Astrocyte (in vitro differentiated cells and primary cell): ENCODE data around the gene ARHGAP26. TPM values are rescaled to one million over a fixed set of nuclear protein-coding genes. Genes with fewer than 3 reads are reported as not detected.

Experiments used
- DNase-seq: peaks from one replicate; pipeline ENCODE4 v3.0.0-alpha.2; 2010; ENCODE audit warnings: low read depth
- FAIRE-seq: peaks from 2 replicates; lab custom pipeline; 2011; peaks lifted over from hg19 to GRCh38; lab: Jason Lieb, UNC
- H2AFZ ChIP-seq: 2 replicates; pipeline ENCODE4 v1.6.0; 2012; ENCODE audit warnings: low read depth, low read length, inconsistent platforms
- H3K27ac ChIP-seq: 2 replicates; pipeline ENCODE4 v1.5.1; 2011; ENCODE audit warnings: low read depth, low read length, inconsistent platforms
- H3K27me3 ChIP-seq: 2 replicates; pipeline ENCODE4 v1.6.0; 2011; ENCODE audit warnings: low read length, inconsistent platforms; ENCODE audit not compliant: insufficient read depth
- H3K36me3 ChIP-seq: 2 replicates; pipeline ENCODE4 v1.5.1; 2011; ENCODE audit warnings: low read length, inconsistent platforms; ENCODE audit not compliant: insufficient read depth
- H3K4me1 ChIP-seq: 2 replicates; pipeline ENCODE4 v1.5.1; 2011; ENCODE audit warnings: low read length, inconsistent platforms; ENCODE audit not compliant: insufficient read depth
- H3K4me2 ChIP-seq: 2 replicates; pipeline ENCODE4 v1.6.0; 2012; ENCODE audit warnings: low read length, inconsistent platforms
- H3K4me3 ChIP-seq: 2 replicates; pipeline ENCODE4 v1.5.1; 2011; ENCODE audit warnings: low read depth, mild to moderate bottlenecking, low read length, inconsistent platforms; ENCODE audit not compliant: insufficient read depth
- H3K79me2 ChIP-seq: 2 replicates; pipeline ENCODE4 v1.6.0; 2012; ENCODE audit warnings: mild to moderate bottlenecking, low read length, inconsistent platforms; ENCODE audit not compliant: insufficient read depth
- H3K9ac ChIP-seq: 2 replicates; pipeline ENCODE4 v1.6.0; 2012; ENCODE audit warnings: mild to moderate bottlenecking, low read length, inconsistent platforms
- H3K9me3 ChIP-seq: 2 replicates; pipeline ENCODE4 v1.5.1; 2012; ENCODE audit warnings: low read depth, mild to moderate bottlenecking, low read length, inconsistent platforms; ENCODE audit not compliant: insufficient read depth
- H4K20me1 ChIP-seq: 2 replicates; pipeline ENCODE4 v1.6.0; 2012; ENCODE audit warnings: low read length, inconsistent platforms; ENCODE audit not compliant: insufficient read depth
- H3K27ac Mint-ChIP-seq: one replicate; pipeline ENCODE4 v1.8.0; 2021; ENCODE audit warnings: mild to moderate bottlenecking, mixed read lengths; ENCODE audit not compliant: unreplicated experiment
- H3K27me3 Mint-ChIP-seq: one replicate; pipeline ENCODE4 v1.8.0; 2021; ENCODE audit warnings: low read depth, mixed read lengths; ENCODE audit not compliant: unreplicated experiment
- H3K36me3 Mint-ChIP-seq: one replicate; pipeline ENCODE4 v1.8.0; 2021; ENCODE audit warnings: low read depth, mixed read lengths; ENCODE audit not compliant: unreplicated experiment
- H3K4me1 Mint-ChIP-seq: one replicate; pipeline ENCODE4 v1.8.0; 2021; ENCODE audit warnings: low read depth, mixed read lengths; ENCODE audit not compliant: unreplicated experiment
- H3K4me3 Mint-ChIP-seq: one replicate; pipeline ENCODE4 v1.8.0; 2021; ENCODE audit warnings: mild to moderate bottlenecking, moderate library complexity, mixed read lengths; ENCODE audit not compliant: unreplicated experiment
- H3K9me3 Mint-ChIP-seq: one replicate; pipeline ENCODE4 v1.8.0; 2021; ENCODE audit warnings: mild to moderate bottlenecking, mixed read lengths; ENCODE audit not compliant: unreplicated experiment
- EZH2 ChIP-seq: IDR thresholded peaks from 2 replicates; pipeline ENCODE4 v1.6.1; 2012; ENCODE audit warnings: mild to moderate bottlenecking, low read length, inconsistent platforms; ENCODE audit not compliant: insufficient read depth
- total RNA-seq: library from RNA; stranded (reverse); gene quantifications from 2 replicates; pipeline ENCODE4 v1.2.1, GENCODE V29; 2021
- TF ChIP-seq, protein P1 (sequence below): IDR thresholded peaks from 2 replicates; pipeline ENCODE4 v1.5.1; 2011; ENCODE audit warnings: low read depth, mild to moderate bottlenecking, inconsistent platforms, low read length, moderate library complexity; ENCODE audit not compliant: insufficient read depth

Gene ARHGAP26
- total RNA-seq, 1 donor from 2014 or later, result 5.6 TPM

DNA sequence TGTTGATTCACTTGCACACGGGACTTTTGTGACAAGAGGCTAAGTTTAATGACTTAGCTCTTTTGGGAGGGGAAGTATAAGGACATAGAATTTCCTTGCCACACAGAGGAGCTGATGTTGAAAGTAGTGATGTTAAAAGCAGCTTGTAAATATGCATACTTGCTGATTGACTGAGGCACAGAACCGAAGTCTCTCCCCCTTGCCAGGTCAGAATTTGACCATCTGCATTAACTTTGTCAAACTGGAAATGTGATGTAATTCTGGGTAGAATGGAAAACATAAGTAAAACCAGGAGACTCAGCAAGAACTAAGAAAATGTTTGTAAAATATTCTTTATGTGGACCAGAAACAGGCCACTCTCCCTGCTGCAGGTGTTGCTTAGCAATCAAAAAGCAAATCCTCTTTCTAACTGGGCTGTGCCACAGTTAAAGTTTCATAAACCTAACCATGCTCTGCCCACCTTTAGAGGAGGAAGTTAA lies 349.2 kb downstream of the ARHGAP26 start:
- no peaks in the 10 kb centered on the region for H3K36me3 ChIP-seq
- Mint-ChIP-seq H3K4me3 (no peak overlapping the region), H3K9me3 (no peaks in the 10 kb centered on the region), H3K27me3 (no peaks in the 10 kb centered on the region), H3K36me3 (no peaks in the 10 kb centered on the region), H3K4me1 (no peaks in the 10 kb centered on the region), H3K27ac (peak overlapping the region; percentile 8)
- no peaks in the 10 kb centered on the region for H3K9me3 ChIP-seq
- no peak overlapping the region for H3K4me3 ChIP-seq
- H3K79me2 ChIP-seq, result no peaks in the 10 kb centered on the region
- no peaks in the 10 kb centered on the region for H3K27me3 ChIP-seq
- H3K4me1 ChIP-seq, result no peaks in the 10 kb centered on the region
- no peak for TF ChIP-seq EZH2
- TF ChIP-seq, protein P1, sequence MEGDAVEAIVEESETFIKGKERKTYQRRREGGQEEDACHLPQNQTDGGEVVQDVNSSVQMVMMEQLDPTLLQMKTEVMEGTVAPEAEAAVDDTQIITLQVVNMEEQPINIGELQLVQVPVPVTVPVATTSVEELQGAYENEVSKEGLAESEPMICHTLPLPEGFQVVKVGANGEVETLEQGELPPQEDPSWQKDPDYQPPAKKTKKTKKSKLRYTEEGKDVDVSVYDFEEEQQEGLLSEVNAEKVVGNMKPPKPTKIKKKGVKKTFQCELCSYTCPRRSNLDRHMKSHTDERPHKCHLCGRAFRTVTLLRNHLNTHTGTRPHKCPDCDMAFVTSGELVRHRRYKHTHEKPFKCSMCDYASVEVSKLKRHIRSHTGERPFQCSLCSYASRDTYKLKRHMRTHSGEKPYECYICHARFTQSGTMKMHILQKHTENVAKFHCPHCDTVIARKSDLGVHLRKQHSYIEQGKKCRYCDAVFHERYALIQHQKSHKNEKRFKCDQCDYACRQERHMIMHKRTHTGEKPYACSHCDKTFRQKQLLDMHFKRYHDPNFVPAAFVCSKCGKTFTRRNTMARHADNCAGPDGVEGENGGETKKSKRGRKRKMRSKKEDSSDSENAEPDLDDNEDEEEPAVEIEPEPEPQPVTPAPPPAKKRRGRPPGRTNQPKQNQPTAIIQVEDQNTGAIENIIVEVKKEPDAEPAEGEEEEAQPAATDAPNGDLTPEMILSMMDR, result no peak
- DNase-seq (no peak), FAIRE-seq (no peak)
- H4K20me1 ChIP-seq, result no peaks in the 10 kb centered on the region
- no peak overlapping the region for H3K9ac ChIP-seq
- no peak overlapping the region for H3K4me2 ChIP-seq
- H3K27ac ChIP-seq, result no peak overlapping the region
- H2AFZ ChIP-seq, result no peak overlapping the region

DNA sequence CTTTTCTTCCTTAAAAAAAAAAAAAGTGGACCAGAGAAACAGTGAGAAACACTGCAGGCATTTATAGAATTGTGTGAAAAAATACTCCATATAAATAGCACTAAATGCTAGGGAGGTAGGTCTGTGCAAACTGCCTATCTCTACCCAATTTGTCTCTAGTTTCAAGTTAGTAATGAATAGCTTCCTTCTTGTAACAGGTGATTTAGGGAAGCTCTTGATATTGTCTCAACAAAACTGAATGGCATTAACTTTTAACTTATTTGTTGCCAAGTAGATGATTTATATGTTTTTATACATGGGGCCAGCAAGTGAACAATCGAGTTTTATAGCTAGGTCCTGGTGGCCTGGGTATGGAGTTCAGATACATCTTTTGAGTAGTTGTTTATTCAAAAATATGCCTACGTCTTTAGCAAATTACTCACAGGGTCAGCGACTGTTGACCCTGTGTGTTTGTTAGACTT lies 349.7 kb downstream of the ARHGAP26 start:
- no peaks in the 10 kb centered on the region for H4K20me1 ChIP-seq

More for the DNA sequence above, 349.7 kb downstream of the ARHGAP26 start:
- H3K9me3 Mint-ChIP-seq, result no peaks in the 10 kb centered on the region
- Histone ChIP-seq H3K27ac (no peak overlapping the region), H3K4me1 (no peaks in the 10 kb centered on the region), H3K4me3 (no peak overlapping the region), H2AFZ (no peak overlapping the region), H3K27me3 (no peaks in the 10 kb centered on the region), H3K79me2 (no peaks in the 10 kb centered on the region), H3K4me2 (no peak overlapping the region), H3K36me3 (no peaks in the 10 kb centered on the region), H3K9ac (no peak overlapping the region), H3K9me3 (no peaks in the 10 kb centered on the region)
- TF ChIP-seq, protein P1, result no peak
- no peak for TF ChIP-seq EZH2
- FAIRE-seq (no peak), DNase-seq (no peak)
- H3K36me3 Mint-ChIP-seq, result no peaks in the 10 kb centered on the region
- H3K4me1 Mint-ChIP-seq, result peaks cover 2% of the 10 kb centered on the region
- H3K27me3 Mint-ChIP-seq, result no peaks in the 10 kb centered on the region
- no peak overlapping the region for H3K27ac Mint-ChIP-seq
- H3K4me3 Mint-ChIP-seq, result no peak overlapping the region
